ENCODE results near the gene GXYLT2. TPM values are rescaled to one million over a fixed set of nuclear protein-coding genes. Genes with fewer than 3 reads are reported as not detected.

The GXYLT2 gene
- total and polyA plus RNA-seq, 2 donors (not counting 1 experiment from before 2014, with no cell fraction given): not detected

- H3K4me1 ChIP-seq (ENCODE audit: control insufficient read depth in 2 of 2, insufficient read depth in 2 of 2, low read length in 2 of 2): no peaks in the 10 kb centered on the region
- no peaks in the 10 kb centered on the region for H3K36me3 ChIP-seq (replicated peaks in 1 of 2; ENCODE audit: control extremely low read depth in 1 of 2, control insufficient read depth in 1 of 2, extremely low read depth in 1 of 2, insufficient read depth in 2 of 2, low read length in 1 of 2)
- no peaks in the 10 kb centered on the region for H3K79me2 ChIP-seq (ENCODE audit: control insufficient read depth, insufficient read depth, low read length)
- H2AFZ ChIP-seq (ENCODE audit: insufficient read depth, low read depth, low read length, poor library complexity, severe bottlenecking): no peak overlapping the region
- H3K27ac ChIP-seq (ENCODE audit: low read length in 2 of 2): no peak overlapping the region
- no peak overlapping the region for H3K4me3 ChIP-seq (ENCODE audit: control extremely low read depth in 1 of 5, extremely low read depth in 1 of 5, insufficient read depth in 1 of 5, low read depth in 2 of 5, low read length in 4 of 5)
- H3K9ac ChIP-seq (ENCODE audit: low read length): no peak overlapping the region
- Mint-ChIP-seq H3K4me3 (no peak overlapping the region), H3K27ac (no peak overlapping the region), H3K9me3 (ENCODE audit: insufficient read depth) (no peaks in the 10 kb centered on the region), H3K27me3 (no peaks in the 10 kb centered on the region), H3K4me1 (no peaks in the 10 kb centered on the region)
- no peaks in the 10 kb centered on the region for H4K20me1 ChIP-seq (ENCODE audit: control insufficient read depth, insufficient read depth, low read length, poor library complexity, severe bottlenecking)
- DNase-seq (no peak), ATAC-seq (ENCODE audit: low read depth) (no peak)
- CTCF ChIA-PET: interaction anchor here (1.2 to 6.7 kb wide), 2 partner anchors 8 to 113 kb away, joined by 3 to 105 read pairs; no protein-coding TSS in a partner anchor
- no peaks in the 10 kb centered on the region for H3K27me3 ChIP-seq (replicated peaks in 1 of 4; ENCODE audit: control extremely low read depth in 1 of 4, control insufficient read depth in 3 of 4, insufficient read depth in 4 of 4, low read length in 3 of 4)
- no peaks in the 10 kb centered on the region for H3K9me3 ChIP-seq (ENCODE audit: control extremely low read depth in 1 of 3, control insufficient read depth in 2 of 3, insufficient read depth in 1 of 3, low read length in 2 of 3)
- intact Hi-C loops (cut with micrococcal nuclease): no loop called here
- H3K4me2 ChIP-seq (replicated peaks; ENCODE audit: low read depth, low read length, poor library complexity, severe bottlenecking): no peak overlapping the region
- TF ChIP-seq CTCF (IDR thresholded peaks at IDR 0.05) (no peak), EZH2 (IDR thresholded peaks at IDR 0.05; ENCODE audit: borderline replicate concordance, insufficient read depth, low read depth, low read length, poor library complexity, severe bottlenecking) (no peak)
- 100% methylated on average over 1 of the region's 5 CpGs for WGBS (ENCODE audit: insufficient coverage)
- POLR2A ChIA-PET: no interaction called here
Observed at GRCh38 chr3:72942427-72942826, 54.6 kb downstream of the GXYLT2 start.

DNA sequence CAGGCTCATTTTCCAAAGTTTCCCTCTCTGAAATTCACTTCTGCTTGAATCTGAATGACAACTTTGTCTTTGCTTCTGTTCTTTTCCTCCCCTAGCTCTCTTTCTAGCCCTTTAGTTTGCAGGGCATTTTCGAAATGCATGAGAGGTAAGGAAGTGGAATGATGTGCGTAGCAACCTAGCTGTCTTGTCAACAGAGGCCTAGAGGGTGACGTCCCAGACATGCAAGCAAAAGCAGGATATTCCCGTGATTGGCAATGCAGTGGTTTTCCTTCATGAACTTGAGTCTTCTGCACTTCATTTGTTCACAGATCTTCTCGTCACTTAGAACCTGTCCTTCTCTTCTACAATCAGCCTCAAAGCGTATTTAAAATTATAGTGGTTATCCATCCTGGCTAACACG is 56.9 kb downstream of the GXYLT2 start:
- Histone ChIP-seq H3K4me3 (ENCODE audit: control extremely low read depth in 1 of 5, extremely low read depth in 1 of 5, insufficient read depth in 1 of 5, low read depth in 2 of 5, low read length in 4 of 5) (no peak overlapping the region), H3K27me3 (replicated peaks in 1 of 4; ENCODE audit: control extremely low read depth in 1 of 4, control insufficient read depth in 3 of 4, insufficient read depth in 4 of 4, low read length in 3 of 4) (no peaks in the 10 kb centered on the region), H3K4me1 (ENCODE audit: control insufficient read depth in 2 of 2, insufficient read depth in 2 of 2, low read length in 2 of 2) (no peaks in the 10 kb centered on the region), H3K4me2 (replicated peaks; ENCODE audit: low read depth, low read length, poor library complexity, severe bottlenecking) (no peak overlapping the region), H3K79me2 (ENCODE audit: control insufficient read depth, insufficient read depth, low read length) (no peaks in the 10 kb centered on the region), H3K27ac (ENCODE audit: low read length in 2 of 2) (no peak overlapping the region), H4K20me1 (ENCODE audit: control insufficient read depth, insufficient read depth, low read length, poor library complexity, severe bottlenecking) (no peaks in the 10 kb centered on the region), H3K9ac (ENCODE audit: low read length) (no peak overlapping the region), H2AFZ (ENCODE audit: insufficient read depth, low read depth, low read length, poor library complexity, severe bottlenecking) (no peak overlapping the region), H3K9me3 (ENCODE audit: control extremely low read depth in 1 of 3, control insufficient read depth in 2 of 3, insufficient read depth in 1 of 3, low read length in 2 of 3) (no peaks in the 10 kb centered on the region), H3K36me3 (replicated peaks in 1 of 2; ENCODE audit: control extremely low read depth in 1 of 2, control insufficient read depth in 1 of 2, extremely low read depth in 1 of 2, insufficient read depth in 2 of 2, low read length in 1 of 2) (no peaks in the 10 kb centered on the region)
- 96% methylated on average over 3 of the region's 7 CpGs for WGBS (ENCODE audit: insufficient coverage)
- Mint-ChIP-seq H3K4me3 (no peak overlapping the region), H3K4me1 (no peaks in the 10 kb centered on the region), H3K27me3 (peaks cover 11% of the 10 kb centered on the region), H3K27ac (no peak overlapping the region), H3K9me3 (ENCODE audit: insufficient read depth) (no peaks in the 10 kb centered on the region)
- intact Hi-C loops (cut with micrococcal nuclease): no loop called here
- POLR2A ChIA-PET: no interaction called here
- ATAC-seq (ENCODE audit: low read depth): no peak
- no peak for DNase-seq
- CTCF ChIA-PET: no interaction called here
- no peak for TF ChIP-seq CTCF (IDR thresholded peaks at IDR 0.05)
- no peak for TF ChIP-seq EZH2 (IDR thresholded peaks at IDR 0.05; ENCODE audit: borderline replicate concordance, insufficient read depth, low read depth, low read length, poor library complexity, severe bottlenecking)

Data from B cell (primary cell).